GM18517 (cell line): ENCODE data around the gene TRMT2A.

Experiments used
- ATAC-seq: cut with Tn5 transposase; IDR thresholded peaks from one replicate; pipeline ENCODE4 v1.9.1; 2021; ENCODE audit warnings: mild to moderate bottlenecking, moderate library complexity; ENCODE audit not compliant: unreplicated experiment

The TRMT2A gene

GRCh38 chr22:20107951-20108756 lies 8.9 kb downstream of the TRMT2A start:
- ATAC-seq = no peak

- ATAC-seq = no peak
These were observed 9.5 kb downstream of the TRMT2A start for GRCh38 chr22:20107471-20107901.

- no peak for ATAC-seq
These were observed 10.2 kb downstream of the TRMT2A start for GRCh38 chr22:20106849-20107237.

GRCh38 chr22:20106205-20106848 lies 10.7 kb downstream of the TRMT2A start:
- no peak for ATAC-seq

GRCh38 chr22:20105456-20106204 lies 11.4 kb downstream of the TRMT2A start:
- no peak for ATAC-seq

- ATAC-seq = no peak
These were observed 14.7 kb downstream of the TRMT2A start for GRCh38 chr22:20102203-20102780.

GRCh38 chr22:20101638-20102037 lies 15.4 kb downstream of the TRMT2A start:
- ATAC-seq = no peak

GRCh38 chr22:20099099-20099711 lies 17.8 kb downstream of the TRMT2A start:
- ATAC-seq = no peak

- ATAC-seq = no peak
These were observed 20.2 kb downstream of the TRMT2A start for GRCh38 chr22:20096574-20097420.

- ATAC-seq = no peak
These were observed 21.5 kb downstream of the TRMT2A start for GRCh38 chr22:20095521-20095920.

GRCh38 chr22:20094197-20094807 lies 22.7 kb downstream of the TRMT2A start:
- no peak for ATAC-seq

GRCh38 chr22:20093418-20094196 lies 23.4 kb downstream of the TRMT2A start:
- ATAC-seq = no peak

GRCh38 chr22:20092477-20092854 lies 24.6 kb downstream of the TRMT2A start:
- no peak for ATAC-seq

GRCh38 chr22:20091690-20092476 lies 25.1 kb downstream of the TRMT2A start:
- ATAC-seq = no peak

GRCh38 chr22:20090730-20091240 lies 26.2 kb downstream of the TRMT2A start:
- ATAC-seq = no peak

- ATAC-seq = no peak
These were observed 26.9 kb downstream of the TRMT2A start for GRCh38 chr22:20089977-20090729.
